Heart right ventricle (tissue), 16 donors: ENCODE measurements around the gene TUT1. TPM values are rescaled to one million over a fixed set of nuclear protein-coding genes. Genes with fewer than 3 reads are reported as not detected.
"Not testable (repeated sequence)": the region's sequence is repeated elsewhere in the genome, so short reads cannot be mapped to it uniquely, and the experiment has no call there.

ENCODE experiments used
- ATAC-seq, 8 donors: fragments of 200-7000 bp; cut with Tn5 transposase; one replicate each; pipeline ENCODE4 v1.9.1; 2020; ENCODE audit warnings: mild to moderate bottlenecking in 8 of 8, moderate library complexity in 8 of 8, moderate number of reproducible peaks in 1 of 8
- DNase-seq, 2 donors: peaks; one replicate each; pipeline ENCODE4 v3.0.0-alpha.2; 2020
- H3K27ac ChIP-seq, 10 donors: fragments of 200-600 bp; sonication (generic) in 2 of 10; one replicate each; pipeline versions ENCODE4 v1.5.0 to v1.8.0; 2020 to 2022; ENCODE audit warnings: mild to moderate bottlenecking in 3 of 10
- H3K27me3 ChIP-seq, 7 donors: fragments of 200-600 bp; one replicate each; pipeline ENCODE4 v1.8.0; 2021 to 2022; ENCODE audit warnings: mild to moderate bottlenecking in 2 of 7
- H3K36me3 ChIP-seq, 9 donors: fragments of 200-600 bp; sonication (generic) in 1 of 9; one replicate each; pipeline versions ENCODE4 v1.5.0 to v1.8.0; 2020 to 2022; ENCODE audit warnings: mild to moderate bottlenecking in 2 of 9
- H3K4me1 ChIP-seq, 9 donors: fragments of 200-600 bp; sonication (generic) in 1 of 9; one replicate each; pipeline versions ENCODE4 v1.5.0 to v1.8.0; 2020 to 2022; ENCODE audit warnings: mild to moderate bottlenecking in 4 of 9
- H3K4me3 ChIP-seq, 10 donors: fragments of 200-600 bp; sonication (generic) in 2 of 10; one replicate each; pipeline versions ENCODE4 v1.5.0 to v1.8.0; 2020 to 2022; ENCODE audit warnings: mild to moderate bottlenecking in 7 of 10, moderate library complexity in 2 of 10
- H3K9me3 ChIP-seq, 11 donors: fragments of 200-600 bp in 10 of 11; sonication (generic) in 2 of 11; one replicate each; pipeline versions ENCODE4 v1.5.0 to v1.8.0; 2013 to 2022; ENCODE audit warnings: mild to moderate bottlenecking in 2 of 11, control low read depth in 1 of 11, moderate library complexity in 1 of 11
- CTCF ChIP-seq, 9 donors: fragments of 200-600 bp; sonication (generic) in 2 of 9; IDR thresholded peaks; one replicate each; pipeline versions ENCODE4 v1.5.0 to v1.8.0; 2021 to 2022; ENCODE audit warnings: antibody characterized with exemption in 9 of 9, mild to moderate bottlenecking in 5 of 9, moderate library complexity in 1 of 9
- WGBS, 2 donors: extraction: QIAGEN DNeasy Blood & Tissue Kit; methylation state at CpG; one replicate each; pipeline ENCODE4 v1.1.7; 2013; ENCODE audit warnings: inconsistent platforms in 1 of 2; 5-methylcytosine and 5-hydroxymethylcytosine counted together
- intact Hi-C, 10 donors: fragments of 100-400 bp; cut with DNase I; formaldehyde crosslinking; loops; one replicate each; pipeline versions ENCODE4 v1.11.1 to v1.14.2; 2022
- polyA plus RNA-seq, 2 donors: library from polyadenylated mRNA; stranded (reverse); fragments of 200-250 nt; gene quantifications; one replicate each; pipeline ENCODE4 v1.2.3, GENCODE V29; 2013
- total RNA-seq, 10 donors: library from RNA; stranded (reverse); fragmentation: NEBNext Ultra II Directional in 3 of 10; extraction: Animal tissue kit (Norgen Biotek cat#: 25700) in 3 of 10; gene quantifications; one replicate each; pipeline versions ENCODE4 v1.2.1 to v1.2.4, GENCODE V29; 2021 to 2023
- donor health status: Arrhythmogenic right ventricular cardiomyopathy.
- donor health status: ischemic (EF 13 %, LVEDD 7.1; RV severe dilation, severe dysfunction).
- donor health status: healthy with polysubstance abuse.
- donor health status: DM: no; HTN: yes; CAD: no.
- donor health status: DM: no; HTN: no; CAD: no.
- donor health status: ischemic (EF 25% LVEDD 6.9; RV normal size, moderate dysfunction).
- donor health status: ischemic (EF 25% LVEDD 5.7; RV mildly dilated, moderate dysfunction).
- donor health status: healthy.
- donor health status: DM: yes; HTN: yes; CAD: no.
- donor health status: Ischemic cardiomyopathy.
- donor health status: ischemic (EF 35%, LVEDD 5.7; RV mildly dilated, moderate dysfunction).
- donor health status: nonischemic (EF 11% LVEDD 7.7; RV severe dilation, severe dysfunction).
- donor health status: DM: yes; HTN: yes; CAD: no.
- donor health status: PGD.
- donor health status: ischemic (EF 29% LVEDD 5.4; RV normal size, mild dysfunction).
- donor health status: nonischemic (EF 23%, LVEDD 6.1; RV moderate dilation, normal function).

Gene TUT1
- total and polyA plus RNA-seq, 12 donors, result 8.2 to 19.2 (median 12.3) TPM

GRCh38 chr11:62554387-62555167, 36.7 kb downstream of the TUT1 start:
- H3K27me3 ChIP-seq, result no peaks in the 10 kb centered on the region
- H3K27ac ChIP-seq, result peak overlapping the region; percentile 76 to 98 (median 92)
- no peak for DNase-seq
- H3K4me3 ChIP-seq, result no peak overlapping the region
- 77 to 80% methylated on average over 7 of the region's 7 CpGs for WGBS, 2 donors
- intact Hi-C loops, result loop anchor here in 1 of 10 donors (5.0 kb wide), 1 partner anchor 57 kb away; no protein-coding TSS in a partner anchor
- H3K36me3 ChIP-seq, result peaks cover 0 to 27% (median 10%) of the 10 kb centered on the region in 9 donors
- H3K9me3 ChIP-seq, result no peaks in the 10 kb centered on the region
- peaks cover 34 to 86% (median 78%) of the 10 kb centered on the region in 9 donors for H3K4me1 ChIP-seq
- ATAC-seq, result no peak
- TF ChIP-seq CTCF (IDR thresholded peaks at IDR 0.05), result no peak

- intact Hi-C loops, result no loop called here
- Histone ChIP-seq H3K4me3 (peak overlapping the region in 2 of 10 donors; percentile 25 to 29), H3K36me3 (peaks cover 0 to 20% (median 3%) of the 10 kb centered on the region in 9 donors), H3K9me3 (no peaks in the 10 kb centered on the region), H3K27me3 (no peaks in the 10 kb centered on the region), H3K4me1 (peaks cover 35 to 89% (median 83%) of the 10 kb centered on the region in 9 donors), H3K27ac (peak overlapping the region; percentile 76 to 98 (median 92))
- no peak for DNase-seq
- 80 to 87% methylated on average over 8 of the region's 8 CpGs for WGBS, 2 donors
- no peak for TF ChIP-seq CTCF (IDR thresholded peaks at IDR 0.05)
- ATAC-seq, result no peak
Measured at GRCh38 chr11:62553839-62554361, 37.4 kb downstream of the TUT1 start.

- Histone ChIP-seq H3K27ac (peak overlapping the region; percentile 76 to 98 (median 92)), H3K4me3 (peak overlapping the region in 8 of 10 donors; percentile 0 to 29 (median 24)), H3K4me1 (peaks cover 38 to 96% (median 86%) of the 10 kb centered on the region in 9 donors), H3K27me3 (no peaks in the 10 kb centered on the region), H3K9me3 (no peaks in the 10 kb centered on the region), H3K36me3 (peaks cover 0 to 14% (median 0%) of the 10 kb centered on the region in 9 donors)
- TF ChIP-seq CTCF (IDR thresholded peaks at IDR 0.05), result no peak
- intact Hi-C loops, result no loop called here
- WGBS, 2 donors, result 7 to 10% methylated on average over 15 of the region's 15 CpGs
- ATAC-seq (peak; percentile 76 to 85 (median 84)), DNase-seq (peak; percentile 79 to 85)
Measured at GRCh38 chr11:62553080-62553838, 38.1 kb downstream of the TUT1 start.

GRCh38 chr11:62552485-62553079, 38.7 kb downstream of the TUT1 start:
- Histone ChIP-seq H3K27me3 (no peaks in the 10 kb centered on the region), H3K27ac (peak overlapping the region; percentile 76 to 98 (median 92)), H3K36me3 (peaks cover 0 to 8% (median 0%) of the 10 kb centered on the region in 9 donors), H3K4me3 (peak overlapping the region in 8 of 10 donors; percentile 0 to 29 (median 24)), H3K9me3 (no peaks in the 10 kb centered on the region), H3K4me1 (peaks cover 38 to 100% (median 88%) of the 10 kb centered on the region in 9 donors)
- intact Hi-C loops, result no loop called here
- WGBS, 2 donors, result 30 to 36% methylated on average over 4 of the region's 4 CpGs
- no peak for TF ChIP-seq CTCF (IDR thresholded peaks at IDR 0.05)
- ATAC-seq (no peak), DNase-seq (no peak)

- H3K4me1 ChIP-seq, result peaks cover 26 to 86% (median 77%) of the 10 kb centered on the region in 9 donors
- H3K27ac ChIP-seq, result peak overlapping the region in 1 of 10 donors; percentile 16
- 97 to 98% methylated on average over 2 of the region's 2 CpGs for WGBS, 2 donors
- H3K27me3 ChIP-seq, intact Hi-C loops, ATAC-seq, H3K4me3 ChIP-seq, DNase-seq, H3K9me3 ChIP-seq, H3K36me3 ChIP-seq: not testable (repeated sequence)
Measured at GRCh38 chr11:62550478-62550877, 40.8 kb downstream of the TUT1 start.
